ENCODE results near the gene UBA7. TPM values are rescaled to one million over a fixed set of nuclear protein-coding genes. Genes with fewer than 3 reads are reported as not detected.

UBA7 gene
- total RNA-seq, 1 donor from 2014 or later = 0.47 TPM

DNA sequence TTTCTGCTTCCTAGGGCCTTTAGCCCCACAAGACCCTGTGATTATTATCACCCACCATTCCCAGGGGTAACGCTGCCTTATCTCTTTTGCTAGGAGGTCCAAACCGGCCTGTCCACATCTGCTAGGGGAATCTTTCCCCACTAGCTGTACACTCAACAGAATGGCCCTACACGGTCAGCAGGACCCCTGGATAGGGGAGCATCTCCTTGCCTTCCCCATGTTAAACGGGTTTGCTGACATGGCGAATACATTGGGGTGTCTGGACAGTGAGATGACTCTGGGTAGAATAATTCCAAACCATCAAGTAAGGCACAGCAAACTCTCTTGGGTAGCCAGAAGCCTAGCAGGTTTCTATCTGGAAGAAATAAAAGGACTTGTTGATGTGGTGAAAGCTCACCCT, 41.9 kb upstream of the UBA7 start:
- Mint-ChIP-seq H3K27ac (no peak overlapping the region), H3K27me3 (ENCODE audit: insufficient read depth, low read depth) (peaks cover 2% of the 10 kb centered on the region), H3K9me3 (no peaks in the 10 kb centered on the region), H3K4me1 (peaks cover 12% of the 10 kb centered on the region), H3K4me3 (peak overlapping the region; percentile 97), H3K36me3 (no peaks in the 10 kb centered on the region)
- Histone ChIP-seq H3K79me2 (ENCODE audit: low read depth) (peaks cover 35% of the 10 kb centered on the region), H3K9ac (peak overlapping the region; percentile 78), H3K4me3 (peak overlapping the region; percentile 75), H3K27ac (no peak overlapping the region), H3K27me3 (no peaks in the 10 kb centered on the region), H3K36me3 (no peaks in the 10 kb centered on the region), H3F3A (ENCODE audit: low read depth) (no peaks in the 10 kb centered on the region), H4K20me1 (ENCODE audit: low read depth) (no peaks in the 10 kb centered on the region), H2AFZ (replicated peaks) (no peak overlapping the region), H3K4me2 (peak overlapping the region; percentile 88), H3K9me3 (ENCODE audit: low read depth) (no peaks in the 10 kb centered on the region), H3K4me1 (peaks cover 6% of the 10 kb centered on the region)
- no peak for DNase-seq (ENCODE audit: low spot score)
- no peak for TF ChIP-seq EZH2phosphoT487 (IDR thresholded peaks at IDR 0.05)
- no peak for TF ChIP-seq EZH2 (IDR thresholded peaks at IDR 0.05)
- TF ChIP-seq, protein P1, sequence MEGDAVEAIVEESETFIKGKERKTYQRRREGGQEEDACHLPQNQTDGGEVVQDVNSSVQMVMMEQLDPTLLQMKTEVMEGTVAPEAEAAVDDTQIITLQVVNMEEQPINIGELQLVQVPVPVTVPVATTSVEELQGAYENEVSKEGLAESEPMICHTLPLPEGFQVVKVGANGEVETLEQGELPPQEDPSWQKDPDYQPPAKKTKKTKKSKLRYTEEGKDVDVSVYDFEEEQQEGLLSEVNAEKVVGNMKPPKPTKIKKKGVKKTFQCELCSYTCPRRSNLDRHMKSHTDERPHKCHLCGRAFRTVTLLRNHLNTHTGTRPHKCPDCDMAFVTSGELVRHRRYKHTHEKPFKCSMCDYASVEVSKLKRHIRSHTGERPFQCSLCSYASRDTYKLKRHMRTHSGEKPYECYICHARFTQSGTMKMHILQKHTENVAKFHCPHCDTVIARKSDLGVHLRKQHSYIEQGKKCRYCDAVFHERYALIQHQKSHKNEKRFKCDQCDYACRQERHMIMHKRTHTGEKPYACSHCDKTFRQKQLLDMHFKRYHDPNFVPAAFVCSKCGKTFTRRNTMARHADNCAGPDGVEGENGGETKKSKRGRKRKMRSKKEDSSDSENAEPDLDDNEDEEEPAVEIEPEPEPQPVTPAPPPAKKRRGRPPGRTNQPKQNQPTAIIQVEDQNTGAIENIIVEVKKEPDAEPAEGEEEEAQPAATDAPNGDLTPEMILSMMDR (IDR thresholded peaks at IDR 0.05) = no peak

DNA sequence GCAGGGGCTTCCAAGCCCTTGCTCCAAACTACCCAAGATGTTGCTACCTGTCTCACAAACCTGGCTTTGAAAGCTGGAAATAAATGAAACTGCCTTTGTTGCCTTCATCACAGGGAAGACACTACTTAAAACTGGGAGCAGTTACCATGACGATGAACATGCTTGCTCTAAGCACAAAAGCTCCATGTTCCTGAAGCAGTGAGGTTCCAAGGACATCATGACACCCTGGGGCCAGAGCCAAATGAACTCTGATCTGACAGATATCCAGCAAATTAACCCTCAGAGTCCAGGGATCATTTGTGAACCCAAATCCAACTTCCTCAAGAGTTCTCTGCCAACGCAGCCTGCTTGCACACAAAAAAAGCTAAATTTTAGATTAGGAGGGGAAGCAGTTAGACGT, 31.9 kb upstream of the UBA7 start:
- no peaks in the 10 kb centered on the region for H4K20me1 ChIP-seq (ENCODE audit: low read depth)
- H3K4me1 ChIP-seq = no peaks in the 10 kb centered on the region
- no peaks in the 10 kb centered on the region for H3K79me2 ChIP-seq (ENCODE audit: low read depth)
- no peak overlapping the region for H3K4me2 ChIP-seq
- no peak overlapping the region for H3K4me3 ChIP-seq
- DNase-seq (ENCODE audit: low spot score) = no peak
- H3K9ac ChIP-seq = no peak overlapping the region
- H3K9me3 Mint-ChIP-seq = no peaks in the 10 kb centered on the region
- no peaks in the 10 kb centered on the region for H3K36me3 ChIP-seq
- no peak overlapping the region for H2AFZ ChIP-seq (replicated peaks)
- no peak overlapping the region for H3K27ac ChIP-seq
- H3K27me3 ChIP-seq = no peaks in the 10 kb centered on the region
- H3F3A ChIP-seq (ENCODE audit: low read depth) = no peaks in the 10 kb centered on the region
- peaks cover 6% of the 10 kb centered on the region for H3K27me3 Mint-ChIP-seq (ENCODE audit: insufficient read depth, low read depth)
- peaks cover 3% of the 10 kb centered on the region for H3K4me1 Mint-ChIP-seq
- H3K9me3 ChIP-seq (ENCODE audit: low read depth) = no peaks in the 10 kb centered on the region
- H3K36me3 Mint-ChIP-seq = peaks cover 8% of the 10 kb centered on the region
- TF ChIP-seq, protein P1 (IDR thresholded peaks at IDR 0.05) = no peak
- no peak for TF ChIP-seq EZH2 (IDR thresholded peaks at IDR 0.05)
- TF ChIP-seq EZH2phosphoT487 (IDR thresholded peaks at IDR 0.05) = no peak
- H3K27ac Mint-ChIP-seq = peak overlapping the region; percentile 29
- no peak overlapping the region for H3K4me3 Mint-ChIP-seq

DNA sequence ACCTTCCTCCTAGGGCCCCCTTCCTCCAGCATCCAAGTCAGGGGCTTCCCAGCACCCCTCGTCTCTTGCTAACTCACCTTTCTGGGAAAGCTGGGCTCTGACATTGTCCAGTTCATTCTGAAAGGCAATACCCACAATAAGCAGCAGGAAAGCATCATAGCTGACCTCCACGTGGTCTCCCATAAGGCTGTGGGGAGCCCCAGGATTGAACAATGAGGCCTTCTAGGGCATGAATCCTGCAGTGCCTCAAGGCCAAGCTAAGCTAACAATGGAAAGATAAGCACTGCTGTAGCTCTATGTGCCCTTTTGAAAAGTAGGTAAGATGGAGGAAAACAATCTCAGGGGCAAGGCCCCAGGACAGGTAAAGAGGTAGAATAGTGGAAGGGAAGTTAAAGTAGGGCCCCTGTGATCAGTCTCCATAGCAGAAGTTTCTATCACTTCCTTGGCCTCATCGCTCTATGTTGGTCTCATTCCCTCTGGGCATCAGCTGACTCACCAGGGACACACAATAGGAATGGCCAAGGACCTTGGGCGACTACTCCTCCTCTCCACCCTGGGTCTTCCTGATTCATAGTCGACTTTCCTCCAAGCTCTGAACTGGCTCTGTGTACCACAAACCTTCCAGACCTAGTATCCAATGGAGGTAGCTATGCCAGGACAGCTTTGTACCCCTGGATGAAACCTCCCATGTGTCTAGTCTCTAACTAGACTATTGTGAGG, 30.9 kb upstream of the UBA7 start:
- Histone ChIP-seq H3K4me2 (no peak overlapping the region), H3K27me3 (no peaks in the 10 kb centered on the region), H3K27ac (no peak overlapping the region), H3K9ac (no peak overlapping the region), H3K36me3 (no peaks in the 10 kb centered on the region), H3K4me1 (no peaks in the 10 kb centered on the region), H2AFZ (replicated peaks) (no peak overlapping the region), H3K79me2 (ENCODE audit: low read depth) (no peaks in the 10 kb centered on the region), H3K4me3 (no peak overlapping the region), H3F3A (ENCODE audit: low read depth) (no peaks in the 10 kb centered on the region), H4K20me1 (ENCODE audit: low read depth) (no peaks in the 10 kb centered on the region), H3K9me3 (ENCODE audit: low read depth) (no peaks in the 10 kb centered on the region)
- no peaks in the 10 kb centered on the region for H3K9me3 Mint-ChIP-seq
- peaks cover 8% of the 10 kb centered on the region for H3K36me3 Mint-ChIP-seq
- TF ChIP-seq EZH2phosphoT487 (IDR thresholded peaks at IDR 0.05) = no peak
- no peak overlapping the region for H3K4me3 Mint-ChIP-seq
- H3K27ac Mint-ChIP-seq = no peak overlapping the region
- H3K4me1 Mint-ChIP-seq = peaks cover 3% of the 10 kb centered on the region
- no peak for DNase-seq (ENCODE audit: low spot score)
- H3K27me3 Mint-ChIP-seq (ENCODE audit: insufficient read depth, low read depth) = peaks cover 6% of the 10 kb centered on the region

DNA sequence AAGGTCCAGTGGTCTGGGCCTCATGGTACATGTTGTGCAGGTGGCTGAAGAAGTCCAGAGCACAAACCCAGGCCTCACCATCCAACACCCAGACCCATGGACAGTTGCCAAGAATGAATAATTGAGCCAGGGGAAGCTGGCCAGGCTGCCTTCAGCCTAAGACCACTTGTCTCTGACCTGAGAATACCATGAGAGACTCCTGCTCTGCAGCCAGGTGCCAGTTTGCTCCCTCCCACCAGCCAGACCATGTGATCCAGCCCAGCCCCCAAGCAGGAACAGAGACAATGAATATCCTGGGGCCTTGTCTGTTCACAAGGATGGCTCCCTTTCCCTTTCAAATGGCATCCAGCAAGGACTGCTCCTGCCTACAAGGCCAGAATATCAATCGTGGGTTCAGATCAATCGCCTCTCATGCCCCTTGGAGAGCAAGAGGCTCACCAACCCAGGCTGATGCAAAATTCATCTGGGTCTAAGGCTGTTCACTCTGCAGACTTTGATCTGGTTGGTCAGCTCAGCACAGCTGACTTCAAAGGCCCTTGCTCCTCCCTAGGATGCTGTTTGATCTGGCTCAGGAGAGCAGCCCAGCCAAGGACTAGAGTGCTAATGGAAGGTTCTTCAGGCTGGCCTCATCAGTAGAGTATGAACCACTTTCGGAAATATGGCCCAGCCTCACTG, 29.2 kb upstream of the UBA7 start:
- H2AFZ ChIP-seq (replicated peaks) = no peak overlapping the region
- Mint-ChIP-seq H3K27me3 (ENCODE audit: insufficient read depth, low read depth) (peaks cover 6% of the 10 kb centered on the region), H3K4me3 (no peak overlapping the region), H3K27ac (no peak overlapping the region), H3K9me3 (no peaks in the 10 kb centered on the region), H3K4me1 (peaks cover 5% of the 10 kb centered on the region), H3K36me3 (peaks cover 11% of the 10 kb centered on the region)
- no peaks in the 10 kb centered on the region for H4K20me1 ChIP-seq (ENCODE audit: low read depth)
- no peaks in the 10 kb centered on the region for H3K36me3 ChIP-seq
- no peaks in the 10 kb centered on the region for H3K4me1 ChIP-seq
- H3K79me2 ChIP-seq (ENCODE audit: low read depth) = no peaks in the 10 kb centered on the region
- H3K4me3 ChIP-seq = no peak overlapping the region
- DNase-seq (ENCODE audit: low spot score) = no peak
- TF ChIP-seq EZH2 (IDR thresholded peaks at IDR 0.05) (no peak), EZH2phosphoT487 (IDR thresholded peaks at IDR 0.05) (no peak)
- TF ChIP-seq, protein P1 (IDR thresholded peaks at IDR 0.05) = no peak
- no peaks in the 10 kb centered on the region for H3K27me3 ChIP-seq
- no peak overlapping the region for H3K4me2 ChIP-seq
- no peak overlapping the region for H3K27ac ChIP-seq
- no peaks in the 10 kb centered on the region for H3K9me3 ChIP-seq (ENCODE audit: low read depth)
- no peaks in the 10 kb centered on the region for H3F3A ChIP-seq (ENCODE audit: low read depth)
- no peak overlapping the region for H3K9ac ChIP-seq

All from neural progenitor cell (in vitro differentiated cells).